ENCODE results near the gene STXBP5.

DNA sequence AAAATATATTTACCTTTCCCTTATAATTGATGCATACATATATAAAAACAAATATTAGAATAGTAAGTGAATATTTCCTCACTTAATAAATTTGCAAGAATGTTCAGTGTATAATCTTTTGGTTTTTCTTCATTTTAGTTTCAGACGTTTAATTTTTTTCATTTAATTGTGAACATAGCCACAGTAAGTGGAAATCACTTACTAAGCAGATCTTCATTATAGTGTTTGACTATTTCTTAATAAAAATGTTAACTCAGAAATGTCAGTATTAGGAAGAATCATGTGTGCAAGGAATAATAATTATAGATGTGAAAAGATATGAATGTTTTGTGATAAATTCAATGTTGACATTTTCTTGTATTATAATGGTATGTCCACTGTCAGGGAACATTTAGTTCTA lies 27.4 kb downstream of the STXBP5 start:
- TF ChIP-seq HOXA7 (CRISPR knock-in tag; IDR thresholded peaks at IDR 0.05) (no peak), RFX5 (IDR thresholded peaks at IDR 0.05) (no peak), POLR2AphosphoS2 (conservative IDR thresholded peaks at IDR 0.05; ENCODE audit: low read length) (no peak), FOSL2 (IDR thresholded peaks at IDR 0.05) (no peak), FOSL2 (CRISPR knock-in tag; IDR thresholded peaks at IDR 0.05) (no peak), EP300 (IDR thresholded peaks at IDR 0.05) (no peak), JUN (IDR thresholded peaks at IDR 0.05) (no peak), RNF2 (IDR thresholded peaks at IDR 0.05; ENCODE audit: borderline replicate concordance, low read depth) (no peak), POLR2A (IDR thresholded peaks at IDR 0.05; ENCODE audit: low read length) (no peak), SMC3 (IDR thresholded peaks at IDR 0.05) (no peak), BHLHE40 (IDR thresholded peaks at IDR 0.05; ENCODE audit: low read depth, low read length) (no peak), CEBPB (IDR thresholded peaks at IDR 0.05) (no peak)
- TF ChIP-seq, protein P1, sequence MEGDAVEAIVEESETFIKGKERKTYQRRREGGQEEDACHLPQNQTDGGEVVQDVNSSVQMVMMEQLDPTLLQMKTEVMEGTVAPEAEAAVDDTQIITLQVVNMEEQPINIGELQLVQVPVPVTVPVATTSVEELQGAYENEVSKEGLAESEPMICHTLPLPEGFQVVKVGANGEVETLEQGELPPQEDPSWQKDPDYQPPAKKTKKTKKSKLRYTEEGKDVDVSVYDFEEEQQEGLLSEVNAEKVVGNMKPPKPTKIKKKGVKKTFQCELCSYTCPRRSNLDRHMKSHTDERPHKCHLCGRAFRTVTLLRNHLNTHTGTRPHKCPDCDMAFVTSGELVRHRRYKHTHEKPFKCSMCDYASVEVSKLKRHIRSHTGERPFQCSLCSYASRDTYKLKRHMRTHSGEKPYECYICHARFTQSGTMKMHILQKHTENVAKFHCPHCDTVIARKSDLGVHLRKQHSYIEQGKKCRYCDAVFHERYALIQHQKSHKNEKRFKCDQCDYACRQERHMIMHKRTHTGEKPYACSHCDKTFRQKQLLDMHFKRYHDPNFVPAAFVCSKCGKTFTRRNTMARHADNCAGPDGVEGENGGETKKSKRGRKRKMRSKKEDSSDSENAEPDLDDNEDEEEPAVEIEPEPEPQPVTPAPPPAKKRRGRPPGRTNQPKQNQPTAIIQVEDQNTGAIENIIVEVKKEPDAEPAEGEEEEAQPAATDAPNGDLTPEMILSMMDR (IDR thresholded peaks at IDR 0.05): no peak
- TF ChIP-seq, protein P2, sequence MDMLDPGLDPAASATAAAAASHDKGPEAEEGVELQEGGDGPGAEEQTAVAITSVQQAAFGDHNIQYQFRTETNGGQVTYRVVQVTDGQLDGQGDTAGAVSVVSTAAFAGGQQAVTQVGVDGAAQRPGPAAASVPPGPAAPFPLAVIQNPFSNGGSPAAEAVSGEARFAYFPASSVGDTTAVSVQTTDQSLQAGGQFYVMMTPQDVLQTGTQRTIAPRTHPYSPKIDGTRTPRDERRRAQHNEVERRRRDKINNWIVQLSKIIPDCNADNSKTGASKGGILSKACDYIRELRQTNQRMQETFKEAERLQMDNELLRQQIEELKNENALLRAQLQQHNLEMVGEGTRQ (IDR thresholded peaks at IDR 0.05): no peak

Measured in A549 (cell line).